Choroid plexus epithelial cell (primary cell): ENCODE data around the gene SLC11A2.
A peak's percentile ranks its signal among the peaks of the same experiment; 100 is the strongest.
"Not testable (repeated sequence)": the region's sequence is repeated elsewhere in the genome, so short reads cannot be mapped to it uniquely, and the experiment has no call there.

Source experiments
- DNase-seq: peaks from one replicate; pipeline ENCODE4 v3.0.0-alpha.2; 2010; ENCODE audit warnings: low read depth
- H3K4me3 ChIP-seq: 2 replicates; pipeline ENCODE4 v1.5.1; 2011; ENCODE audit warnings: low read depth, mild to moderate bottlenecking, control low read depth, low read length, moderate library complexity
- CTCF ChIP-seq: conservative IDR thresholded peaks from 2 replicates; pipeline ENCODE4 v1.5.1; 2011; ENCODE audit warnings: low read depth, mild to moderate bottlenecking, control low read depth, inconsistent platforms, low read length, moderate library complexity

Gene SLC11A2

GRCh38 chr12:51018956-51019355 is 7.2 kb downstream of the SLC11A2 start:
- no peak overlapping the region for H3K4me3 ChIP-seq
- TF ChIP-seq CTCF: no peak
- no peak for DNase-seq

GRCh38 chr12:51017452-51017851 is 8.7 kb downstream of the SLC11A2 start:
- no peak for TF ChIP-seq CTCF
- no peak overlapping the region for H3K4me3 ChIP-seq
- no peak for DNase-seq

GRCh38 chr12:51014467-51014866 is 11.7 kb downstream of the SLC11A2 start:
- DNase-seq, H3K4me3 ChIP-seq: not testable (repeated sequence)

- no peak for DNase-seq
- no peak for TF ChIP-seq CTCF
- H3K4me3 ChIP-seq: no peak overlapping the region
These were observed 12.7 kb downstream of the SLC11A2 start for GRCh38 chr12:51013441-51013840.

- H3K4me3 ChIP-seq: no peak overlapping the region
- TF ChIP-seq CTCF: no peak
- no peak for DNase-seq
These were observed 13.5 kb downstream of the SLC11A2 start for GRCh38 chr12:51012570-51013236.

GRCh38 chr12:51011955-51012354 is 14.2 kb downstream of the SLC11A2 start:
- DNase-seq: no peak
- TF ChIP-seq CTCF: no peak
- no peak overlapping the region for H3K4me3 ChIP-seq

GRCh38 chr12:51009056-51009440 is 17.1 kb downstream of the SLC11A2 start:
- no peak for TF ChIP-seq CTCF

More at GRCh38 chr12:51009056-51009440, 17.1 kb downstream of the SLC11A2 start:
- no peak overlapping the region for H3K4me3 ChIP-seq
- peak; percentile 53 for DNase-seq
